Hepatocyte (in vitro differentiated cells): ENCODE data around the gene HCN2. TPM values are rescaled to one million over a fixed set of nuclear protein-coding genes. Genes with fewer than 3 reads are reported as not detected.

Experiments
- DNase-seq: peaks from one replicate; pipeline ENCODE4 v3.0.0-alpha.2; 2016; ENCODE audit warnings: low spot score
- H2AFZ ChIP-seq: fragments of 200-600 bp; sonication (generic); 2 replicates; pipeline ENCODE4 v1.6.0; 2016; ENCODE audit warnings: antibody characterized with exemption, mild to moderate bottlenecking
- H3K27ac ChIP-seq: fragments of 200-600 bp; sonication (generic); 2 replicates; pipeline ENCODE4 v1.5.1; 2016; ENCODE audit warnings: mild to moderate bottlenecking
- H3K27me3 ChIP-seq: fragments of 200-600 bp; sonication (generic); 2 replicates; pipeline ENCODE4 v1.6.1; 2016
- H3K36me3 ChIP-seq: fragments of 200-600 bp; sonication (generic); replicated peaks from 2 replicates; pipeline ENCODE4 v1.5.1; 2016; ENCODE audit warnings: low read depth; ENCODE audit not compliant: insufficient read depth
- H3K4me1 ChIP-seq: fragments of 200-600 bp; sonication (generic); 2 replicates; pipeline ENCODE4 v1.5.1; 2016; ENCODE audit warnings: mild to moderate bottlenecking, moderate library complexity; ENCODE audit not compliant: insufficient read depth
- H3K4me2 ChIP-seq: fragments of 200-600 bp; sonication (generic); 2 replicates; pipeline ENCODE4 v1.6.0; 2016
- H3K4me3 ChIP-seq: fragments of 200-600 bp; sonication (generic); 2 replicates; pipeline ENCODE4 v1.5.1; 2016; ENCODE audit warnings: mild to moderate bottlenecking
- H3K79me2 ChIP-seq: fragments of 200-600 bp; sonication (generic); 2 replicates; pipeline ENCODE4 v1.6.0; 2017; ENCODE audit warnings: mild to moderate bottlenecking
- H3K9me2 ChIP-seq: fragments of 200-600 bp; sonication (generic); replicated peaks from 2 replicates; pipeline ENCODE4 v1.6.0; 2017; ENCODE audit warnings: mild to moderate bottlenecking; ENCODE audit not compliant: insufficient read depth
- H3K9me3 ChIP-seq: fragments of 200-600 bp; sonication (generic); 2 replicates; pipeline ENCODE4 v1.5.1; 2016; ENCODE audit warnings: low read depth, mild to moderate bottlenecking
- H4K20me1 ChIP-seq: fragments of 200-600 bp; sonication (generic); 2 replicates; pipeline ENCODE4 v1.6.0; 2016; ENCODE audit warnings: mild to moderate bottlenecking; ENCODE audit not compliant: insufficient read depth, poor library complexity, severe bottlenecking
- CTCF ChIP-seq: fragments of 200-600 bp; sonication (generic); IDR thresholded peaks from 2 replicates; pipeline ENCODE4 v1.5.1; 2016; ENCODE audit warnings: antibody characterized with exemption, mild to moderate bottlenecking; ENCODE audit not compliant: poor library complexity
- EZH2 ChIP-seq: fragments of 200-600 bp; sonication (generic); IDR thresholded peaks from 2 replicates; pipeline ENCODE4 v1.6.1; 2016; ENCODE audit warnings: antibody characterized with exemption, mild to moderate bottlenecking, borderline replicate concordance
- EZH2phosphoT487 ChIP-seq: fragments of 200-600 bp; sonication (generic); IDR thresholded peaks from one replicate; pipeline ENCODE4 v1.6.1; 2018; ENCODE audit warnings: antibody characterized with exemption, mild to moderate bottlenecking, low read depth, moderate library complexity; ENCODE audit not compliant: unreplicated experiment, severe bottlenecking
- WGBS: methylation state at CpG from one replicate; pipeline ENCODE4 v1.1.6; 2016; ENCODE audit warnings: low lambda C conversion rate; ENCODE audit errors: missing lambda C conversion rate; 5-methylcytosine and 5-hydroxymethylcytosine counted together
- polyA plus RNA-seq: library from polyadenylated mRNA; unstranded; fragments of >200 nt; fragmentation: Nextera tagmentation; extraction: Ambion mirVana; gene quantifications from 2 replicates; pipeline ENCODE4 v1.2.1, GENCODE V29; 2016
- total RNA-seq: library from RNA; depleted of rRNA; stranded (reverse); fragments of >200 nt; gene quantifications from 2 replicates; pipeline ENCODE4 v1.2.3, GENCODE V29; 2014

The HCN2 gene
- total and polyA plus RNA-seq, 2 experiments from 2014 or later: 0.16 to 0.30 TPM

- no peak overlapping the region for H3K4me3 ChIP-seq
- H3K36me3 ChIP-seq: no peaks in the 10 kb centered on the region
- H4K20me1 ChIP-seq: no peaks in the 10 kb centered on the region
- no peaks in the 10 kb centered on the region for H3K27me3 ChIP-seq
- no peak overlapping the region for H3K4me2 ChIP-seq
- no peak for TF ChIP-seq CTCF
- TF ChIP-seq EZH2: no peak
- no peak for TF ChIP-seq EZH2phosphoT487
- H3K79me2 ChIP-seq: no peaks in the 10 kb centered on the region
- no peaks in the 10 kb centered on the region for H3K4me1 ChIP-seq
- H3K9me3 ChIP-seq: no peaks in the 10 kb centered on the region
- H2AFZ ChIP-seq: no peak overlapping the region
- DNase-seq: no peak
- 94% methylated on average over 27 of the region's 28 CpGs for WGBS
- H3K9me2 ChIP-seq: no peaks in the 10 kb centered on the region
- H3K27ac ChIP-seq: no peak overlapping the region
These were observed 54.7 kb downstream of the HCN2 start for GRCh38 chr19:644363-644762.

GRCh38 chr19:644789-645188 is 55.1 kb downstream of the HCN2 start:
- Histone ChIP-seq H3K27me3 (no peaks in the 10 kb centered on the region), H3K9me2 (no peaks in the 10 kb centered on the region), H3K4me3 (no peak overlapping the region), H3K27ac (no peak overlapping the region), H3K4me2 (no peak overlapping the region), H4K20me1 (no peaks in the 10 kb centered on the region), H3K9me3 (no peaks in the 10 kb centered on the region), H3K79me2 (no peaks in the 10 kb centered on the region), H3K36me3 (no peaks in the 10 kb centered on the region), H3K4me1 (no peaks in the 10 kb centered on the region), H2AFZ (no peak overlapping the region)
- DNase-seq: no peak
- TF ChIP-seq EZH2phosphoT487 (no peak), CTCF (no peak), EZH2 (no peak)
- WGBS: 89% methylated on average over 13 of the region's 14 CpGs

- Histone ChIP-seq H3K4me2 (no peak overlapping the region), H3K27ac (no peak overlapping the region), H3K79me2 (peaks cover 6% of the 10 kb centered on the region), H3K4me3 (no peak overlapping the region), H3K4me1 (no peaks in the 10 kb centered on the region), H3K27me3 (no peaks in the 10 kb centered on the region), H2AFZ (no peak overlapping the region), H4K20me1 (no peaks in the 10 kb centered on the region), H3K9me2 (no peaks in the 10 kb centered on the region), H3K9me3 (no peaks in the 10 kb centered on the region), H3K36me3 (no peaks in the 10 kb centered on the region)
- no peak for DNase-seq
- WGBS: 96% methylated on average over 46 of the region's 62 CpGs
- TF ChIP-seq CTCF: no peak
- no peak for TF ChIP-seq EZH2phosphoT487
- no peak for TF ChIP-seq EZH2
These were observed 56.5 kb downstream of the HCN2 start for GRCh38 chr19:645912-646778.
